ENCODE results near the gene BBS9.

Gene BBS9

GRCh38 chr7:33534833-33535232 lies 405.5 kb downstream of the BBS9 start:
- WGBS: no CpG with 5 or more reads among the region's 1 CpG
- no peak overlapping the region for H3K9ac ChIP-seq (ENCODE audit: low read length)
- H4K8ac ChIP-seq (ENCODE audit: low read length): peak overlapping the region; percentile 45
- H3K4ac ChIP-seq (ENCODE audit: low read depth in 1 of 2, low read length in 2 of 2): peak overlapping the region in 1 of 2 experiments; percentile 57
- H3K27ac ChIP-seq (ENCODE audit: low read length, poor library complexity, severe bottlenecking): no peak overlapping the region
- no peak overlapping the region for H2BK5ac ChIP-seq (ENCODE audit: low read depth, low read length, poor library complexity, severe bottlenecking)
- H2AK5ac ChIP-seq (ENCODE audit: low read length, severe bottlenecking): peak overlapping the region; percentile 5
- DNase-seq: peak; percentile 65
- peaks cover 0 to 6% of the 10 kb centered on the region in 2 experiments for H3K36me3 ChIP-seq (ENCODE audit: control insufficient read depth in 1 of 2, insufficient read depth in 2 of 2, low read depth in 1 of 2, low read length in 2 of 2)
- H2BK120ac ChIP-seq (ENCODE audit: low read depth, low read length): no peak overlapping the region
- H3K4me1 ChIP-seq (ENCODE audit: control insufficient read depth, insufficient read depth, low read depth, low read length): peaks cover 2% of the 10 kb centered on the region
- peak overlapping the region; percentile 47 for H4K91ac ChIP-seq (ENCODE audit: low read length)
- peak overlapping the region in 1 of 2 experiments; percentile 73 for H3K18ac ChIP-seq (ENCODE audit: low read depth in 1 of 2, low read length in 2 of 2)
- no peaks in the 10 kb centered on the region for H3K9me3 ChIP-seq (ENCODE audit: control insufficient read depth, low read length)
- H3K23ac ChIP-seq (ENCODE audit: low read length in 2 of 2): no peak overlapping the region
- H3K27me3 ChIP-seq (ENCODE audit: control insufficient read depth in 1 of 2, insufficient read depth in 1 of 2, low read length in 2 of 2): no peaks in the 10 kb centered on the region
- H3K4me2 ChIP-seq (ENCODE audit: low read length, poor library complexity, severe bottlenecking): no peak overlapping the region
- no peak overlapping the region for H3K14ac ChIP-seq (ENCODE audit: low read length in 2 of 2)
- peak overlapping the region; percentile 75 to 91 for H2BK12ac ChIP-seq (ENCODE audit: low read length in 2 of 2)
- H2AFZ ChIP-seq (ENCODE audit: low read depth, low read length): no peak overlapping the region
- H3K4me3 ChIP-seq (ENCODE audit: insufficient read depth in 1 of 2, low read depth in 1 of 2, low read length in 2 of 2): no peak overlapping the region
- no peak overlapping the region for H2BK15ac ChIP-seq (ENCODE audit: low read depth, poor library complexity, severe bottlenecking)
- no peaks in the 10 kb centered on the region for H3K79me1 ChIP-seq (replicated peaks; ENCODE audit: low read length, poor library complexity, severe bottlenecking)

- H3K14ac ChIP-seq (ENCODE audit: low read length in 2 of 2): no peak overlapping the region
- H2BK15ac ChIP-seq (ENCODE audit: low read depth, poor library complexity, severe bottlenecking): peak overlapping the region; percentile 38
- H3K18ac ChIP-seq (ENCODE audit: low read depth in 1 of 2, low read length in 2 of 2): peak overlapping the region; percentile 18 to 48
- H3K36me3 ChIP-seq (ENCODE audit: control insufficient read depth in 1 of 2, insufficient read depth in 2 of 2, low read depth in 1 of 2, low read length in 2 of 2): peaks cover 0 to 6% of the 10 kb centered on the region in 2 experiments
- H2AFZ ChIP-seq (ENCODE audit: low read depth, low read length): no peak overlapping the region
- no peak overlapping the region for H3K9ac ChIP-seq (ENCODE audit: low read length)
- no peaks in the 10 kb centered on the region for H3K27me3 ChIP-seq (ENCODE audit: control insufficient read depth in 1 of 2, insufficient read depth in 1 of 2, low read length in 2 of 2)
- H2BK12ac ChIP-seq (ENCODE audit: low read length in 2 of 2): peak overlapping the region in 1 of 2 experiments; percentile 51
- H3K4me3 ChIP-seq (ENCODE audit: insufficient read depth in 1 of 2, low read depth in 1 of 2, low read length in 2 of 2): no peak overlapping the region
- H3K23ac ChIP-seq (ENCODE audit: low read length in 2 of 2): no peak overlapping the region
- peaks cover 2% of the 10 kb centered on the region for H3K4me1 ChIP-seq (ENCODE audit: control insufficient read depth, insufficient read depth, low read depth, low read length)
- no peak overlapping the region for H2AK5ac ChIP-seq (ENCODE audit: low read length, severe bottlenecking)
- no peaks in the 10 kb centered on the region for H3K9me3 ChIP-seq (ENCODE audit: control insufficient read depth, low read length)
- H2BK5ac ChIP-seq (ENCODE audit: low read depth, low read length, poor library complexity, severe bottlenecking): no peak overlapping the region
- WGBS: 59% methylated on average over 3 of the region's 7 CpGs
- no peak overlapping the region for H3K4ac ChIP-seq (ENCODE audit: low read depth in 1 of 2, low read length in 2 of 2)
- no peaks in the 10 kb centered on the region for H3K79me1 ChIP-seq (replicated peaks; ENCODE audit: low read length, poor library complexity, severe bottlenecking)
- H4K8ac ChIP-seq (ENCODE audit: low read length): peak overlapping the region; percentile 75
- peak overlapping the region; percentile 65 for H4K91ac ChIP-seq (ENCODE audit: low read length)
- no peak overlapping the region for H3K4me2 ChIP-seq (ENCODE audit: low read length, poor library complexity, severe bottlenecking)
- H2BK120ac ChIP-seq (ENCODE audit: low read depth, low read length): no peak overlapping the region
- no peak for DNase-seq
- H3K27ac ChIP-seq (ENCODE audit: low read length, poor library complexity, severe bottlenecking): no peak overlapping the region
Measured at GRCh38 chr7:33535989-33536388, 406.6 kb downstream of the BBS9 start.

GRCh38 chr7:33536398-33537103 lies 407.2 kb downstream of the BBS9 start:
- H4K91ac ChIP-seq (ENCODE audit: low read length): no peak overlapping the region
- peaks cover 0 to 6% of the 10 kb centered on the region in 2 experiments for H3K36me3 ChIP-seq (ENCODE audit: control insufficient read depth in 1 of 2, insufficient read depth in 2 of 2, low read depth in 1 of 2, low read length in 2 of 2)
- H3K14ac ChIP-seq (ENCODE audit: low read length in 2 of 2): no peak overlapping the region
- H3K4me1 ChIP-seq (ENCODE audit: control insufficient read depth, insufficient read depth, low read depth, low read length): peaks cover 2% of the 10 kb centered on the region
- no peaks in the 10 kb centered on the region for H3K9me3 ChIP-seq (ENCODE audit: control insufficient read depth, low read length)
- 55% methylated on average over 1 of the region's 4 CpGs for WGBS
- H2AFZ ChIP-seq (ENCODE audit: low read depth, low read length): no peak overlapping the region
- H2BK5ac ChIP-seq (ENCODE audit: low read depth, low read length, poor library complexity, severe bottlenecking): no peak overlapping the region
- no peak overlapping the region for H2BK12ac ChIP-seq (ENCODE audit: low read length in 2 of 2)
- H3K23ac ChIP-seq (ENCODE audit: low read length in 2 of 2): no peak overlapping the region
- DNase-seq: no peak
- H4K8ac ChIP-seq (ENCODE audit: low read length): no peak overlapping the region
- no peaks in the 10 kb centered on the region for H3K79me1 ChIP-seq (replicated peaks; ENCODE audit: low read length, poor library complexity, severe bottlenecking)
- H3K9ac ChIP-seq (ENCODE audit: low read length): no peak overlapping the region
- H3K18ac ChIP-seq (ENCODE audit: low read depth in 1 of 2, low read length in 2 of 2): no peak overlapping the region
- H2BK15ac ChIP-seq (ENCODE audit: low read depth, poor library complexity, severe bottlenecking): no peak overlapping the region
- H3K27me3 ChIP-seq (ENCODE audit: control insufficient read depth in 1 of 2, insufficient read depth in 1 of 2, low read length in 2 of 2): no peaks in the 10 kb centered on the region
- H3K4me2 ChIP-seq (ENCODE audit: low read length, poor library complexity, severe bottlenecking): no peak overlapping the region
- no peak overlapping the region for H2AK5ac ChIP-seq (ENCODE audit: low read length, severe bottlenecking)
- no peak overlapping the region for H3K27ac ChIP-seq (ENCODE audit: low read length, poor library complexity, severe bottlenecking)
- H3K4me3 ChIP-seq (ENCODE audit: insufficient read depth in 1 of 2, low read depth in 1 of 2, low read length in 2 of 2): no peak overlapping the region
- no peak overlapping the region for H2BK120ac ChIP-seq (ENCODE audit: low read depth, low read length)
- no peak overlapping the region for H3K4ac ChIP-seq (ENCODE audit: low read depth in 1 of 2, low read length in 2 of 2)

- DNase-seq: no peak
- Histone ChIP-seq H2AFZ (ENCODE audit: low read depth, low read length) (no peak overlapping the region), H2BK15ac (ENCODE audit: low read depth, poor library complexity, severe bottlenecking) (no peak overlapping the region), H3K79me1 (replicated peaks; ENCODE audit: low read length, poor library complexity, severe bottlenecking) (no peaks in the 10 kb centered on the region), H3K36me3 (ENCODE audit: control insufficient read depth in 1 of 2, insufficient read depth in 2 of 2, low read depth in 1 of 2, low read length in 2 of 2) (peaks cover 0 to 6% of the 10 kb centered on the region in 2 experiments), H3K18ac (ENCODE audit: low read depth in 1 of 2, low read length in 2 of 2) (no peak overlapping the region), H3K4me3 (ENCODE audit: insufficient read depth in 1 of 2, low read depth in 1 of 2, low read length in 2 of 2) (no peak overlapping the region), H4K8ac (ENCODE audit: low read length) (no peak overlapping the region), H3K27ac (ENCODE audit: low read length, poor library complexity, severe bottlenecking) (no peak overlapping the region), H3K9ac (ENCODE audit: low read length) (no peak overlapping the region), H3K23ac (ENCODE audit: low read length in 2 of 2) (no peak overlapping the region), H3K14ac (ENCODE audit: low read length in 2 of 2) (no peak overlapping the region), H3K9me3 (ENCODE audit: control insufficient read depth, low read length) (no peaks in the 10 kb centered on the region), H3K4me2 (ENCODE audit: low read length, poor library complexity, severe bottlenecking) (no peak overlapping the region), H2BK5ac (ENCODE audit: low read depth, low read length, poor library complexity, severe bottlenecking) (no peak overlapping the region), H3K27me3 (ENCODE audit: control insufficient read depth in 1 of 2, insufficient read depth in 1 of 2, low read length in 2 of 2) (no peaks in the 10 kb centered on the region), H2BK120ac (ENCODE audit: low read depth, low read length) (no peak overlapping the region), H3K4me1 (ENCODE audit: control insufficient read depth, insufficient read depth, low read depth, low read length) (peaks cover 2% of the 10 kb centered on the region), H2BK12ac (ENCODE audit: low read length in 2 of 2) (no peak overlapping the region), H4K91ac (ENCODE audit: low read length) (no peak overlapping the region), H3K4ac (ENCODE audit: low read depth in 1 of 2, low read length in 2 of 2) (no peak overlapping the region), H2AK5ac (ENCODE audit: low read length, severe bottlenecking) (no peak overlapping the region)
- 88% methylated on average over 3 of the region's 3 CpGs for WGBS
Measured at GRCh38 chr7:33537104-33537477, 407.7 kb downstream of the BBS9 start.
